ENCODE results near the gene IFT20.

IFT20 gene

GRCh38 chr17:28338056-28338768 is 2.9 kb upstream of the IFT20 start:
- DNase-seq (ENCODE audit: low spot score) (peak; percentile 54), FAIRE-seq (no peak)

GRCh38 chr17:28335959-28336871 is 943 bp upstream of the IFT20 start:
- FAIRE-seq (peak; percentile 44), DNase-seq (ENCODE audit: low spot score) (peak; percentile 78)

GRCh38 chr17:28334666-28335200 is 539 bp downstream of the IFT20 start:
- FAIRE-seq (no peak), DNase-seq (ENCODE audit: low spot score) (no peak)

GRCh38 chr17:28334171-28334570 is 1.1 kb downstream of the IFT20 start:
- FAIRE-seq (no peak), DNase-seq (ENCODE audit: low spot score) (no peak)

- FAIRE-seq (no peak), DNase-seq (ENCODE audit: low spot score) (no peak)
Measured at GRCh38 chr17:28333083-28333746, 2.1 kb downstream of the IFT20 start.

GRCh38 chr17:28331891-28332420 is 3.3 kb downstream of the IFT20 start:
- DNase-seq (ENCODE audit: low spot score) (no peak), FAIRE-seq (no peak)

GRCh38 chr17:28330671-28331070 is 4.6 kb downstream of the IFT20 start:
- DNase-seq (ENCODE audit: low spot score): no peak
- no peak for FAIRE-seq

- no peak for FAIRE-seq
- no peak for DNase-seq (ENCODE audit: low spot score)
Measured at GRCh38 chr17:28328325-28328724, 6.9 kb downstream of the IFT20 start.

GRCh38 chr17:28327709-28328108 is 7.6 kb downstream of the IFT20 start:
- FAIRE-seq (no peak), DNase-seq (ENCODE audit: low spot score) (no peak)

- no peak for FAIRE-seq
- no peak for DNase-seq (ENCODE audit: low spot score)
Measured at GRCh38 chr17:28327031-28327607, 8.2 kb downstream of the IFT20 start.

- no peak for FAIRE-seq
- no peak for DNase-seq (ENCODE audit: low spot score)
Measured at GRCh38 chr17:28326114-28326513, 9.2 kb downstream of the IFT20 start.

- no peak for FAIRE-seq
Measured at GRCh38 chr17:28325211-28325610, 10.1 kb downstream of the IFT20 start.

GRCh38 chr17:28324781-28325180 is 10.5 kb downstream of the IFT20 start:
- FAIRE-seq (no peak), DNase-seq (ENCODE audit: low spot score) (no peak)

More at GRCh38 chr17:28325211-28325610, 10.1 kb downstream of the IFT20 start:
- no peak for DNase-seq (ENCODE audit: low spot score)

- FAIRE-seq (no peak), DNase-seq (ENCODE audit: low spot score) (no peak)
Measured at GRCh38 chr17:28324267-28324745, 11.0 kb downstream of the IFT20 start.

- DNase-seq (ENCODE audit: low spot score) (no peak), FAIRE-seq (no peak)
Measured at GRCh38 chr17:28320215-28321061, 14.8 kb downstream of the IFT20 start.

GRCh38 chr17:28319598-28319935 is 15.7 kb downstream of the IFT20 start:
- FAIRE-seq: no peak
- DNase-seq (ENCODE audit: low spot score): no peak

- FAIRE-seq: peak; percentile 82
- peak; percentile 94 for DNase-seq (ENCODE audit: low spot score)
Measured at GRCh38 chr17:28318759-28319597, 16.3 kb downstream of the IFT20 start, which contains the start of gene TMEM97. Gene TMEM97 (plus strand): TSS chr17:28319200. CDS start chr17:28319240, 40 bp downstream.

GRCh38 chr17:28317966-28318758 is 17.1 kb downstream of the IFT20 start:
- FAIRE-seq (no peak), DNase-seq (ENCODE audit: low spot score) (no peak)
